K562 (cell line): ENCODE data around the gene NOL4L.

Experiments used
- BRCA1 ChIP-seq, 2 experiments: fragments of 450-650 bp in 1 of 2; sonication (generic) in 1 of 2; formaldehyde crosslinking in 1 of 2; IDR thresholded peaks; 2 replicates each; pipeline versions ENCODE4 v1.5.0 to v1.6.1; 2017 to 2020; ENCODE audit warnings: mild to moderate bottlenecking in 1 of 2, missing genetic modification reagents in 1 of 2
- CEBPB ChIP-seq: fragments of 450-650 bp; IDR thresholded peaks from 2 replicates; pipeline ENCODE4 v1.6.1; 2016; ENCODE audit warnings: missing genetic modification characterization, missing compliant biosample characterization
- CTCF ChIP-seq, 3 experiments: IDR thresholded peaks in 2 of 3; conservative IDR thresholded peaks in 1 of 3; 2 replicates each; pipeline ENCODE4 v1.5.1; 2011 to 2012; ENCODE audit warnings: low read length in 3 of 3, mild to moderate bottlenecking in 3 of 3, control low read depth in 2 of 3, improper control_type of control experiment in 1 of 3, inconsistent platforms in 1 of 3, low read depth in 1 of 3, mixed read lengths in 1 of 3, moderate library complexity in 1 of 3; ENCODE audit not compliant: insufficient read depth in 2 of 3
- KLF13 ChIP-seq: fragments of 450-650 bp; IDR thresholded peaks from 2 replicates; pipeline ENCODE4 v1.6.1; 2016; ENCODE audit warnings: missing genetic modification characterization, low read depth, mild to moderate bottlenecking, missing compliant biosample characterization, moderate library complexity, borderline replicate concordance
- PHF8 ChIP-seq: fragments of 200-600 bp; sonication (generic); IDR thresholded peaks from 2 replicates; pipeline ENCODE4 v1.6.1; 2012; ENCODE audit warnings: mixed run types, mild to moderate bottlenecking, inconsistent platforms, low read length, moderate library complexity, borderline replicate concordance
- POLR2A ChIP-seq: fragments of 450-650 bp; conservative IDR thresholded peaks from 2 replicates; pipeline ENCODE4 v1.6.1; 2016
- RBM15 ChIP-seq: fragments of 200-400 bp; formaldehyde crosslinking; IDR thresholded peaks from 2 replicates; pipeline ENCODE4 v1.6.1; 2018; ENCODE audit warnings: mild to moderate bottlenecking, low read length, moderate library complexity; ENCODE audit not compliant: insufficient read depth
- RNF2 ChIP-seq: sonication (generic); IDR thresholded peaks from 2 replicates; pipeline ENCODE4 v1.6.1; 2016
- TCF3 ChIP-seq: sonication (generic); formaldehyde crosslinking; IDR thresholded peaks from 2 replicates; pipeline ENCODE4 v1.4.0; 2020; ENCODE audit warnings: mild to moderate bottlenecking, missing genetic modification reagents
- ZNF280A ChIP-seq: fragments of 450-650 bp; IDR thresholded peaks from 2 replicates; pipeline ENCODE4 v1.6.1; 2018; ENCODE audit warnings: mild to moderate bottlenecking, low read depth; ENCODE audit not compliant: partially characterized antibody
- TF ChIP-seq, protein P1 (sequence below): fragments of 250-450 bp; sonication (Bioruptor Pico); IDR thresholded peaks from 2 replicates; pipeline ENCODE4 v1.8.0; 2021; ENCODE audit warnings: moderate library complexity, mild to moderate bottlenecking, inconsistent platforms

DNA sequence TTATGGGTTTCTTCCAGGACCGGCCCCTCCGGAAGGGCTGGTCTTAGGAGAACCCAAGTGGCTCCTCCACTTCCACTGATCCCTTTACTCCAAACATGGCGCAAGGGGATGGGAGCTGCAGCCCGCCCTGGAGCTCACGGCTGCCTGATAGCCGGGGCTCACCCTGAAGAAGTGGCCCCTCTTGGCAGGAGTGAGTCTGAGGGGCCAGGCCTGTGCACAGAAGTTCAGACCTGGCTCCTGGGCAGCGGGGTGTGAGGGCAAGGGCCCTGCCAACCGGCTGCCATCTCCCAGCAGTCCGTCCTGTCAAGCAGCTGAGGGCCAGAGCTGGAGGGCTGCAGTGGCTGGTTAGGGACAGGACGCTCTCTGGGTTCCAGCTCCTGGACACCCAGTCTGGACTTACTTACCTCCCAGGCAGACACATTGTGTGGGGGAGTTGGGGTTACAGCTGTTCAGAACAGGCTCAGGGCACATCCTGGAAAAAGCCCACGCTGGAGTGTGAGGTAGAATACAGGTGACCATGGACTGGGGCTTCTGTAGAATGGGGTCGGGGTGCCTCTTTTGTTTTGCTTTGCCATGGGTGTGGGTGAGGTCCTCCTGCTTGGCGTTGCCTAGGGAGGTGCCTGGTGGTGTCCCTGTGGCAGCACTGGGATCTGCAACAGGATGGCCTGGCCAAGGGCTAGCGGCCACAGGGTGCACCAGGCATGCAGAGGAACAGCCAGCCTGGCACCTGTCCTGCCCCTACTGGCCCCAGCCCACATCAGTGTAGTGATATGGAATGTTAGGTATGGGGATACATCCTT lies 138.6 kb downstream of the NOL4L start:
- TF ChIP-seq TCF3 (CRISPR knock-in tag), result no peak
- no peak for TF ChIP-seq POLR2A
- no peak for TF ChIP-seq RBM15
- no peak for TF ChIP-seq CTCF (IDR thresholded peaks at IDR 0.05 in 2 of 3, conservative IDR thresholded peaks at IDR 0.05 in 1 of 3; ENCODE audit: insufficient read depth in 2 of 3, low read depth in 1 of 3, low read length in 3 of 3)
- no peak for TF ChIP-seq BRCA1 (IDR thresholded peaks at IDR 0.05)
- TF ChIP-seq BRCA1 (CRISPR knock-in tag; IDR thresholded peaks at IDR 0.05), result no peak
- no peak for TF ChIP-seq ZNF280A
- no peak for TF ChIP-seq RNF2
- TF ChIP-seq PHF8, result no peak
- TF ChIP-seq, protein P1, sequence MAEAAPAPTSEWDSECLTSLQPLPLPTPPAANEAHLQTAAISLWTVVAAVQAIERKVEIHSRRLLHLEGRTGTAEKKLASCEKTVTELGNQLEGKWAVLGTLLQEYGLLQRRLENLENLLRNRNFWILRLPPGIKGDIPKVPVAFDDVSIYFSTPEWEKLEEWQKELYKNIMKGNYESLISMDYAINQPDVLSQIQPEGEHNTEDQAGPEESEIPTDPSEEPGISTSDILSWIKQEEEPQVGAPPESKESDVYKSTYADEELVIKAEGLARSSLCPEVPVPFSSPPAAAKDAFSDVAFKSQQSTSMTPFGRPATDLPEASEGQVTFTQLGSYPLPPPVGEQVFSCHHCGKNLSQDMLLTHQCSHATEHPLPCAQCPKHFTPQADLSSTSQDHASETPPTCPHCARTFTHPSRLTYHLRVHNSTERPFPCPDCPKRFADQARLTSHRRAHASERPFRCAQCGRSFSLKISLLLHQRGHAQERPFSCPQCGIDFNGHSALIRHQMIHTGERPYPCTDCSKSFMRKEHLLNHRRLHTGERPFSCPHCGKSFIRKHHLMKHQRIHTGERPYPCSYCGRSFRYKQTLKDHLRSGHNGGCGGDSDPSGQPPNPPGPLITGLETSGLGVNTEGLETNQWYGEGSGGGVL (CRISPR knock-in tag), result no peak
- no peak for TF ChIP-seq CEBPB
- no peak for TF ChIP-seq KLF13
